GM23338 (cell line): ENCODE measurements around the gene CCDC60. TPM values are rescaled to one million over a fixed set of nuclear protein-coding genes. Genes with fewer than 3 reads are reported as not detected.

ENCODE experiments used
- ATAC-seq: fragments of 200-7000 bp; cut with Tn5 transposase; 3 replicates; pipeline ENCODE4 v1.9.1; 2020
- DNase-seq: peaks from one replicate; pipeline ENCODE4 v3.0.0-alpha.2; 2015; ENCODE audit warnings: low spot score
- H2AFZ ChIP-seq: fragments of 200-600 bp; sonication (generic); 2 replicates; pipeline ENCODE4 v1.8.0; 2016; ENCODE audit warnings: antibody characterized with exemption, mild to moderate bottlenecking, moderate library complexity
- H3F3A ChIP-seq: fragments of 200-600 bp; sonication (generic); replicated peaks from 2 replicates; pipeline ENCODE4 v1.8.0; 2017; ENCODE audit warnings: antibody characterized with exemption, mixed run types, low read depth
- H3K27ac ChIP-seq: fragments of 200-600 bp; sonication (generic); 2 replicates; pipeline ENCODE4 v1.6.1; 2016; ENCODE audit warnings: low read depth
- H3K27me3 ChIP-seq: fragments of 200-600 bp; sonication (generic); 2 replicates; pipeline ENCODE4 v1.8.0; 2016; ENCODE audit warnings: mild to moderate bottlenecking, mixed run types, moderate library complexity; ENCODE audit not compliant: insufficient read depth
- H3K36me3 ChIP-seq: fragments of 200-600 bp; sonication (generic); 2 replicates; pipeline ENCODE4 v1.8.0; 2016; ENCODE audit warnings: mild to moderate bottlenecking; ENCODE audit not compliant: insufficient read depth
- H3K4me1 ChIP-seq: fragments of 200-600 bp; sonication (generic); 2 replicates; pipeline ENCODE4 v1.8.0; 2016; ENCODE audit warnings: mild to moderate bottlenecking, moderate library complexity; ENCODE audit not compliant: insufficient read depth
- H3K4me2 ChIP-seq: fragments of 200-600 bp; sonication (generic); 2 replicates; pipeline ENCODE4 v1.7.1; 2017; ENCODE audit warnings: mixed run types
- H3K4me3 ChIP-seq: fragments of 200-600 bp; sonication (generic); 2 replicates; pipeline ENCODE4 v1.6.1; 2016; ENCODE audit warnings: mixed run types
- H3K79me2 ChIP-seq: fragments of 200-600 bp; sonication (generic); replicated peaks from 2 replicates; pipeline ENCODE4 v1.8.0; 2017; ENCODE audit warnings: mild to moderate bottlenecking; ENCODE audit not compliant: insufficient read depth
- H3K9me2 ChIP-seq: fragments of 200-600 bp; sonication (generic); 2 replicates; pipeline ENCODE4 v1.8.0; 2017; ENCODE audit not compliant: insufficient read depth
- H4K20me1 ChIP-seq: fragments of 200-600 bp; sonication (generic); replicated peaks from 2 replicates; pipeline ENCODE4 v1.8.0; 2017; ENCODE audit warnings: mild to moderate bottlenecking; ENCODE audit not compliant: insufficient read depth
- H3K27ac Mint-ChIP-seq: 2 replicates; pipeline ENCODE4 v1.8.0; 2020; ENCODE audit warnings: inconsistent platforms, mild to moderate bottlenecking, moderate library complexity, mixed read lengths
- H3K27me3 Mint-ChIP-seq: 3 replicates; pipeline ENCODE4 v1.8.0; 2022; ENCODE audit warnings: low read depth, mild to moderate bottlenecking, moderate library complexity, mixed read lengths, inconsistent platforms; ENCODE audit not compliant: insufficient read depth, poor library complexity
- H3K36me3 Mint-ChIP-seq: 3 replicates; pipeline ENCODE4 v1.8.0; 2021; ENCODE audit warnings: low read depth, mild to moderate bottlenecking, inconsistent platforms, moderate library complexity, mixed read lengths
- H3K4me1 Mint-ChIP-seq: 3 replicates; pipeline ENCODE4 v1.8.0; 2020; ENCODE audit warnings: mild to moderate bottlenecking, inconsistent platforms, mixed read lengths
- H3K4me3 Mint-ChIP-seq: 3 replicates; pipeline ENCODE4 v1.8.0; 2021; ENCODE audit warnings: moderate library complexity, mild to moderate bottlenecking, inconsistent platforms, mixed read lengths
- H3K9me3 Mint-ChIP-seq: 3 replicates; pipeline ENCODE4 v1.8.0; 2020; ENCODE audit warnings: moderate library complexity, mild to moderate bottlenecking, inconsistent platforms, mixed read lengths
- CREB1 ChIP-seq: fragments of 250-450 bp; sonication (Bioruptor Pico); IDR thresholded peaks from 2 replicates; pipeline ENCODE4 v1.5.0; 2020; ENCODE audit warnings: low read depth, mild to moderate bottlenecking, moderate library complexity
- EZH2 ChIP-seq: fragments of 200-600 bp; sonication (generic); IDR thresholded peaks from one replicate; pipeline ENCODE4 v1.8.0; 2017; ENCODE audit warnings: antibody characterized with exemption, mild to moderate bottlenecking, low read depth; ENCODE audit not compliant: unreplicated experiment
- EZH2phosphoT487 ChIP-seq: fragments of 200-600 bp; sonication (generic); IDR thresholded peaks from one replicate; pipeline ENCODE4 v1.8.1; 2018; ENCODE audit warnings: antibody characterized with exemption; ENCODE audit not compliant: unreplicated experiment
- JUNB ChIP-seq: IDR thresholded peaks from one replicate; pipeline ENCODE4 v1.6.1; 2016; ENCODE audit warnings: antibody characterized with exemption; ENCODE audit not compliant: unreplicated experiment
- POLR2AphosphoS5 ChIP-seq: IDR thresholded peaks from 2 replicates; pipeline ENCODE4 v1.6.1; 2016; ENCODE audit warnings: antibody characterized with exemption, low read depth
- STAT1 ChIP-seq: IDR thresholded peaks from one replicate; pipeline ENCODE4 v1.6.1; 2016; ENCODE audit warnings: antibody characterized with exemption; ENCODE audit not compliant: unreplicated experiment
- ZNF114 ChIP-seq: fragments of 250-450 bp; sonication (Bioruptor Pico); IDR thresholded peaks from 2 replicates; pipeline ENCODE4 v1.5.0; 2020; ENCODE audit warnings: mild to moderate bottlenecking, moderate library complexity
- ZNF331 ChIP-seq: fragments of 250-450 bp; sonication (Bioruptor Pico); IDR thresholded peaks from 2 replicates; pipeline ENCODE4 v1.5.0; 2020; ENCODE audit warnings: low read depth, mild to moderate bottlenecking, moderate library complexity
- polyA plus RNA-seq: library from polyadenylated mRNA; unstranded; fragments of >200 nt; fragmentation: Nextera tagmentation; extraction: Ambion mirVana; gene quantifications from 2 replicates; pipeline ENCODE4 v1.2.1, GENCODE V29; 2016
- total RNA-seq: library from RNA; depleted of rRNA; stranded (reverse); fragments of >200 nt; shearing (Covaris generic); gene quantifications from 2 replicates; pipeline ENCODE4 v1.2.3, GENCODE V29; 2014
- TF ChIP-seq, protein P1 (sequence below), 2 experiments: fragments of 200-600 bp in 1 of 2; sonication (generic) in 1 of 2; conservative IDR thresholded peaks; 2 replicates each; pipeline versions ENCODE4 v1.5.1 to v1.6.1; 2016 to 2017; ENCODE audit warnings: antibody characterized with exemption in 2 of 2, low read depth in 2 of 2, mild to moderate bottlenecking in 2 of 2, moderate library complexity in 1 of 2
- TF ChIP-seq, protein P2 (sequence below): IDR thresholded peaks from one replicate; pipeline ENCODE4 v1.6.1; 2018; ENCODE audit warnings: antibody characterized with exemption; ENCODE audit not compliant: unreplicated experiment
- TF ChIP-seq, protein P3 (sequence below): IDR thresholded peaks from 2 replicates; pipeline ENCODE4 v1.6.1; 2016; ENCODE audit warnings: antibody characterized with exemption

Gene CCDC60
- total and polyA plus RNA-seq, 2 experiments from 2014 or later = 0.53 TPM; not detected in 1

DNA sequence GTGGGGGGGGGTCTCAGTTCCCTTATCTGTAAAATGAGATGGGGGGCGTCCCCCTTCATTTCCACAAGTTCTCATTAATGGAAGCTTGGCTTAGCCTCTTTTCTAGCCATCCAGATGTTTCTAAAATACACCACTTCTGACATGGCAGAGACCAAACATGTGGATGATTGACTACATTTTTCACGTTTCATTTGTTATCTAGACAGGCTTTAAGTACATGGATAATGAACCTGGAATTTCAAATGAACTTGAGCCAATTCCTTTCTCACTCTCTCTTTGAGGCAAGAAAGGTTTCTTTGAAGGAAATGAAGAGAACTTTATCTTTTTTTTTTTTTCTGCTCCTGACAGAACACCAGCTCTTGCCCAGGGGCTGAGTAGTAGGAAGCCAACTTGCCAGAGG lies 39.1 kb downstream of the CCDC60 start:
- Mint-ChIP-seq H3K4me1 (peaks cover 19% of the 10 kb centered on the region), H3K27ac (no peak overlapping the region), H3K4me3 (no peak overlapping the region), H3K9me3 (no peaks in the 10 kb centered on the region), H3K27me3 (peaks cover 5% of the 10 kb centered on the region), H3K36me3 (no peaks in the 10 kb centered on the region)
- H2AFZ ChIP-seq = no peak overlapping the region
- H3K4me1 ChIP-seq = peaks cover 21% of the 10 kb centered on the region
- no peak overlapping the region for H3K4me2 ChIP-seq
- H3K4me3 ChIP-seq = no peak overlapping the region
- no peaks in the 10 kb centered on the region for H3K36me3 ChIP-seq
- no peaks in the 10 kb centered on the region for H3F3A ChIP-seq
- ATAC-seq = no peak
- H3K79me2 ChIP-seq = no peaks in the 10 kb centered on the region
- H3K27me3 ChIP-seq = no peaks in the 10 kb centered on the region
- 0 out of 2 replicates have a peak, but pooled peaks cover 3% of the 10 kb centered on the region for H3K9me2 ChIP-seq
- no peak for DNase-seq
- no peak for TF ChIP-seq EZH2
- TF ChIP-seq, protein P1, sequence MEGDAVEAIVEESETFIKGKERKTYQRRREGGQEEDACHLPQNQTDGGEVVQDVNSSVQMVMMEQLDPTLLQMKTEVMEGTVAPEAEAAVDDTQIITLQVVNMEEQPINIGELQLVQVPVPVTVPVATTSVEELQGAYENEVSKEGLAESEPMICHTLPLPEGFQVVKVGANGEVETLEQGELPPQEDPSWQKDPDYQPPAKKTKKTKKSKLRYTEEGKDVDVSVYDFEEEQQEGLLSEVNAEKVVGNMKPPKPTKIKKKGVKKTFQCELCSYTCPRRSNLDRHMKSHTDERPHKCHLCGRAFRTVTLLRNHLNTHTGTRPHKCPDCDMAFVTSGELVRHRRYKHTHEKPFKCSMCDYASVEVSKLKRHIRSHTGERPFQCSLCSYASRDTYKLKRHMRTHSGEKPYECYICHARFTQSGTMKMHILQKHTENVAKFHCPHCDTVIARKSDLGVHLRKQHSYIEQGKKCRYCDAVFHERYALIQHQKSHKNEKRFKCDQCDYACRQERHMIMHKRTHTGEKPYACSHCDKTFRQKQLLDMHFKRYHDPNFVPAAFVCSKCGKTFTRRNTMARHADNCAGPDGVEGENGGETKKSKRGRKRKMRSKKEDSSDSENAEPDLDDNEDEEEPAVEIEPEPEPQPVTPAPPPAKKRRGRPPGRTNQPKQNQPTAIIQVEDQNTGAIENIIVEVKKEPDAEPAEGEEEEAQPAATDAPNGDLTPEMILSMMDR (conservative IDR thresholded peaks at IDR 0.05; ENCODE audit: low read depth in 2 of 2) = no peak
- TF ChIP-seq, protein P2, sequence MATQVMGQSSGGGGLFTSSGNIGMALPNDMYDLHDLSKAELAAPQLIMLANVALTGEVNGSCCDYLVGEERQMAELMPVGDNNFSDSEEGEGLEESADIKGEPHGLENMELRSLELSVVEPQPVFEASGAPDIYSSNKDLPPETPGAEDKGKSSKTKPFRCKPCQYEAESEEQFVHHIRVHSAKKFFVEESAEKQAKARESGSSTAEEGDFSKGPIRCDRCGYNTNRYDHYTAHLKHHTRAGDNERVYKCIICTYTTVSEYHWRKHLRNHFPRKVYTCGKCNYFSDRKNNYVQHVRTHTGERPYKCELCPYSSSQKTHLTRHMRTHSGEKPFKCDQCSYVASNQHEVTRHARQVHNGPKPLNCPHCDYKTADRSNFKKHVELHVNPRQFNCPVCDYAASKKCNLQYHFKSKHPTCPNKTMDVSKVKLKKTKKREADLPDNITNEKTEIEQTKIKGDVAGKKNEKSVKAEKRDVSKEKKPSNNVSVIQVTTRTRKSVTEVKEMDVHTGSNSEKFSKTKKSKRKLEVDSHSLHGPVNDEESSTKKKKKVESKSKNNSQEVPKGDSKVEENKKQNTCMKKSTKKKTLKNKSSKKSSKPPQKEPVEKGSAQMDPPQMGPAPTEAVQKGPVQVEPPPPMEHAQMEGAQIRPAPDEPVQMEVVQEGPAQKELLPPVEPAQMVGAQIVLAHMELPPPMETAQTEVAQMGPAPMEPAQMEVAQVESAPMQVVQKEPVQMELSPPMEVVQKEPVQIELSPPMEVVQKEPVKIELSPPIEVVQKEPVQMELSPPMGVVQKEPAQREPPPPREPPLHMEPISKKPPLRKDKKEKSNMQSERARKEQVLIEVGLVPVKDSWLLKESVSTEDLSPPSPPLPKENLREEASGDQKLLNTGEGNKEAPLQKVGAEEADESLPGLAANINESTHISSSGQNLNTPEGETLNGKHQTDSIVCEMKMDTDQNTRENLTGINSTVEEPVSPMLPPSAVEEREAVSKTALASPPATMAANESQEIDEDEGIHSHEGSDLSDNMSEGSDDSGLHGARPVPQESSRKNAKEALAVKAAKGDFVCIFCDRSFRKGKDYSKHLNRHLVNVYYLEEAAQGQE = no peak
- TF ChIP-seq STAT1 = no peak
- TF ChIP-seq EZH2phosphoT487 = no peak
- no peak for TF ChIP-seq JUNB
- TF ChIP-seq ZNF114 = no peak
- TF ChIP-seq, protein P3, sequence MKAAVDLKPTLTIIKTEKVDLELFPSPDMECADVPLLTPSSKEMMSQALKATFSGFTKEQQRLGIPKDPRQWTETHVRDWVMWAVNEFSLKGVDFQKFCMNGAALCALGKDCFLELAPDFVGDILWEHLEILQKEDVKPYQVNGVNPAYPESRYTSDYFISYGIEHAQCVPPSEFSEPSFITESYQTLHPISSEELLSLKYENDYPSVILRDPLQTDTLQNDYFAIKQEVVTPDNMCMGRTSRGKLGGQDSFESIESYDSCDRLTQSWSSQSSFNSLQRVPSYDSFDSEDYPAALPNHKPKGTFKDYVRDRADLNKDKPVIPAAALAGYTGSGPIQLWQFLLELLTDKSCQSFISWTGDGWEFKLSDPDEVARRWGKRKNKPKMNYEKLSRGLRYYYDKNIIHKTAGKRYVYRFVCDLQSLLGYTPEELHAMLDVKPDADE = no peak
- TF ChIP-seq POLR2AphosphoS5 = no peak
- no peak overlapping the region for H3K27ac ChIP-seq
- no peaks in the 10 kb centered on the region for H4K20me1 ChIP-seq

DNA sequence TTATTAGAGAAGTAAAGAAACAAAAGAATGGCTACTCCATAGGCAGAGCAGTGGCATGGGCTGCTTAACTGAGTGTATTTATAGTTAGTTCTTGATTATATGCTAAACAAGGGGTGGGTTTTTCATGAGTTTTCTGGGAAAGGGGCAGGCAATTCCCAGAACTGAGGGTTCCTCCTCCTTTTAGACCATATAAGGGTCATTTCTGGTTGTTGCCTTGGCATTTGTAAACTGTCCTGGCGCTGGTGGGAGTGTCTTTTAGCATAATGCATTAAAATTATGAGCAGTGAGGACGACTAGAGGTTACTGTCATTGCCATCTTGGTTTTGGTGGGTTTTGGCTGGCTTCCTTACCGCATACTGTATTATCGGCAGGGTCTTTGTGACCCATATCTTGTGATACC lies 40.1 kb downstream of the CCDC60 start:
- Mint-ChIP-seq H3K4me3 (no peak overlapping the region), H3K36me3 (no peaks in the 10 kb centered on the region), H3K4me1 (peaks cover 9% of the 10 kb centered on the region), H3K27ac (no peak overlapping the region), H3K9me3 (0 out of 3 replicates have a peak, but pooled peaks cover 2% of the 10 kb centered on the region), H3K27me3 (peaks cover 3% of the 10 kb centered on the region)
- H3K9me2 ChIP-seq = 0 out of 2 replicates have a peak, but pooled peaks cover 3% of the 10 kb centered on the region
- no peak overlapping the region for H3K4me3 ChIP-seq
- no peaks in the 10 kb centered on the region for H4K20me1 ChIP-seq
- ATAC-seq (no peak), DNase-seq (no peak)
- peaks cover 11% of the 10 kb centered on the region for H3K4me1 ChIP-seq
- H3F3A ChIP-seq = no peaks in the 10 kb centered on the region
- no peak overlapping the region for H3K4me2 ChIP-seq
- H3K27me3 ChIP-seq = no peaks in the 10 kb centered on the region
- H3K27ac ChIP-seq = no peak overlapping the region
- H3K79me2 ChIP-seq = no peaks in the 10 kb centered on the region
- H2AFZ ChIP-seq = no peak overlapping the region
- H3K36me3 ChIP-seq = no peaks in the 10 kb centered on the region
- TF ChIP-seq POLR2AphosphoS5 = no peak
- TF ChIP-seq ZNF114 = no peak
- TF ChIP-seq, protein P2 = no peak
- no peak for TF ChIP-seq CREB1 (CRISPR knock-in tag)
- no peak for TF ChIP-seq ZNF331 (CRISPR knock-in tag)
- TF ChIP-seq, protein P3 = no peak
